A549 (cell line): ENCODE data around the gene GRIK4. TPM values are rescaled to one million over a fixed set of nuclear protein-coding genes. Genes with fewer than 3 reads are reported as not detected.

ENCODE experiments used
- ATAC-seq, 2 experiments: fragments of 200-7000 bp in 1 of 2; fragments of >200 bp in 1 of 2; cut with Nextera tagmentation in 1 of 2; cut with Tn5 transposase in 1 of 2; 3 replicates each; pipeline versions ENCODE4 v1.8.0 to v1.9.1; 2018 to 2020; ENCODE audit warnings: mild to moderate bottlenecking in 1 of 2, moderate library complexity in 1 of 2
- CTCF ChIA-PET: fragments of 300-600 bp; sonication (Branson Sonifier 250); formaldehyde crosslinking; extraction: SDS; loops from one replicate; lab custom pipeline; 2021; ENCODE audit warnings: antibody characterized with exemption, inconsistent platforms; lab: Yijun Ruan, JAX
- POLR2A ChIA-PET: fragments of 350-600 bp; formaldehyde crosslinking; extraction: SDS; loops from one replicate; lab custom pipeline; 2021; ENCODE audit warnings: antibody characterized with exemption, inconsistent platforms; lab: Yijun Ruan, JAX
- DNase-seq, 2 experiments: peaks; one replicate each; pipeline versions ENCODE4 v3.0.0 to v3.0.0-alpha.2; 2011 to 2016; ENCODE audit warnings: low read depth in 1 of 2, low spot score in 1 of 2
- FAIRE-seq: peaks from 2 replicates; lab custom pipeline; 2011; peaks lifted over from hg19 to GRCh38; lab: Jason Lieb, UNC
- H3K27ac ChIP-seq, 2 experiments: fragments of >200 bp; sonication (Bioruptor Twin); formaldehyde crosslinking; 3 replicates each; pipeline ENCODE4 v1.5.1; 2016 to 2017
- H3K4me1 ChIP-seq: fragments of >200 bp; sonication (Bioruptor Twin); formaldehyde crosslinking; 3 replicates; pipeline ENCODE4 v1.6.1; 2016
- H3K4me2 ChIP-seq: fragments of >200 bp; sonication (Bioruptor Twin); formaldehyde crosslinking; 3 replicates; pipeline ENCODE4 v1.6.1; 2016
- H3K4me3 ChIP-seq: fragments of >200 bp; sonication (Bioruptor Twin); formaldehyde crosslinking; 3 replicates; pipeline ENCODE4 v1.5.1; 2016
- H3K9me3 ChIP-seq: fragments of >200 bp; sonication (Bioruptor Twin); formaldehyde crosslinking; 3 replicates; pipeline ENCODE4 v1.6.1; 2016
- CBX8 ChIP-seq: fragments of 200-600 bp; sonication (generic); IDR thresholded peaks from 2 replicates; pipeline ENCODE4 v1.6.1; 2016
- CEBPB ChIP-seq, 2 experiments: fragments of >200 bp in 1 of 2; sonication (Bioruptor Twin) in 1 of 2; formaldehyde crosslinking in 1 of 2; IDR thresholded peaks; 2 replicates each; pipeline ENCODE4 v1.6.1; 2012 to 2016
- CHD2 ChIP-seq: fragments of 150-350 bp; IDR thresholded peaks from 2 replicates; pipeline ENCODE4 v1.6.1; 2014; ENCODE audit warnings: low read length; ENCODE audit not compliant: partially characterized antibody
- EHMT2 ChIP-seq: fragments of 200-600 bp; sonication (generic); IDR thresholded peaks from 2 replicates; pipeline ENCODE4 v1.6.1; 2016; ENCODE audit warnings: antibody characterized with exemption, low read depth, mild to moderate bottlenecking, moderate library complexity
- FOSB ChIP-seq: fragments of 250-450 bp; sonication (Bioruptor Pico); IDR thresholded peaks from 2 replicates; pipeline ENCODE4 v1.5.0; 2020; ENCODE audit warnings: mild to moderate bottlenecking, moderate library complexity
- FOSL2 ChIP-seq, 2 experiments: fragments of 450-650 bp in 1 of 2; fragments of >200 bp in 1 of 2; sonication (Bioruptor Twin) in 1 of 2; formaldehyde crosslinking; IDR thresholded peaks; 2 replicates each; pipeline versions ENCODE4 v1.5.0 to v1.6.1; 2016 to 2020; ENCODE audit warnings: mild to moderate bottlenecking in 1 of 2, moderate library complexity in 1 of 2
- FOXS1 ChIP-seq: fragments of 250-450 bp; sonication (Bioruptor Pico); IDR thresholded peaks from 2 replicates; pipeline ENCODE4 v1.5.0; 2020; ENCODE audit warnings: mild to moderate bottlenecking, moderate library complexity
- HEYL ChIP-seq: fragments of 250-450 bp; sonication (Bioruptor Pico); IDR thresholded peaks from 2 replicates; pipeline ENCODE4 v1.8.0; 2021; ENCODE audit warnings: mild to moderate bottlenecking, moderate library complexity
- JUN ChIP-seq, 2 experiments: fragments of >200 bp; sonication (Bioruptor Twin); formaldehyde crosslinking; IDR thresholded peaks; 2 replicates in 1 of 2; 3 replicates in 1 of 2; pipeline ENCODE4 v1.6.1; 2016 to 2017
- KDM1A ChIP-seq: fragments of 200-600 bp; sonication (generic); IDR thresholded peaks from 2 replicates; pipeline ENCODE4 v1.6.1; 2016; ENCODE audit warnings: low read depth, mild to moderate bottlenecking
- KDM5A ChIP-seq: fragments of 200-600 bp; sonication (generic); IDR thresholded peaks from 2 replicates; pipeline ENCODE4 v1.6.1; 2016; ENCODE audit warnings: antibody characterized with exemption, mild to moderate bottlenecking
- MAFK ChIP-seq: fragments of 450-650 bp; IDR thresholded peaks from 2 replicates; pipeline ENCODE4 v1.6.1; 2014; ENCODE audit not compliant: partially characterized antibody
- MAZ ChIP-seq: fragments of 150-350 bp; IDR thresholded peaks from 2 replicates; pipeline ENCODE4 v1.6.1; 2014; ENCODE audit warnings: antibody characterized with exemption, low read depth, low read length, borderline replicate concordance
- NPAS2 ChIP-seq: fragments of 250-450 bp; sonication (Bioruptor Pico); IDR thresholded peaks from 2 replicates; pipeline ENCODE4 v1.8.0; 2022; ENCODE audit warnings: mild to moderate bottlenecking, moderate library complexity, borderline replicate concordance
- PHF8 ChIP-seq: fragments of 200-600 bp; sonication (generic); IDR thresholded peaks from 2 replicates; pipeline ENCODE4 v1.6.1; 2016; ENCODE audit warnings: low read depth, mild to moderate bottlenecking, antibody characterized with exemption, moderate library complexity, borderline replicate concordance
- RAD21 ChIP-seq, 2 experiments: fragments of >200 bp in 1 of 2; sonication (Bioruptor Twin) in 1 of 2; formaldehyde crosslinking in 1 of 2; IDR thresholded peaks in 1 of 2; conservative IDR thresholded peaks in 1 of 2; 2 replicates in 1 of 2; 3 replicates in 1 of 2; pipeline ENCODE4 v1.6.1; 2012 to 2018; ENCODE audit warnings: inconsistent platforms in 1 of 2
- RARB ChIP-seq: fragments of 250-450 bp; sonication (Bioruptor Pico); IDR thresholded peaks from 2 replicates; pipeline ENCODE4 v1.8.0; 2021; ENCODE audit warnings: mild to moderate bottlenecking, moderate library complexity
- RNF2 ChIP-seq: fragments of 200-600 bp; sonication (generic); IDR thresholded peaks from 2 replicates; pipeline ENCODE4 v1.6.1; 2016; ENCODE audit warnings: low read depth, mild to moderate bottlenecking, antibody characterized with exemption, moderate library complexity, borderline replicate concordance
- SMC3 ChIP-seq: fragments of >200 bp; sonication (Bioruptor Twin); formaldehyde crosslinking; IDR thresholded peaks from 3 replicates; pipeline ENCODE4 v1.6.1; 2018; ENCODE audit warnings: inconsistent platforms
- SREBF2 ChIP-seq: fragments of 450-650 bp; IDR thresholded peaks from 2 replicates; pipeline ENCODE4 v1.6.1; 2014; ENCODE audit warnings: mild to moderate bottlenecking, moderate library complexity
- TP53 ChIP-seq: fragments of 250-450 bp; sonication (Bioruptor Pico); IDR thresholded peaks from 2 replicates; pipeline ENCODE4 v1.5.0; 2021; ENCODE audit warnings: mild to moderate bottlenecking, moderate library complexity
- ZNF302 ChIP-seq: fragments of 250-450 bp; sonication (Bioruptor Pico); IDR thresholded peaks from 2 replicates; pipeline ENCODE4 v1.9.0; 2021; ENCODE audit warnings: inconsistent platforms, mild to moderate bottlenecking, moderate library complexity
- WGBS: methylation state at CpG from one replicate; pipeline ENCODE4 v1.1.6; 2017; ENCODE audit errors: missing lambda C conversion rate; 5-methylcytosine and 5-hydroxymethylcytosine counted together
- polyA plus RNA-seq, 4 experiments: library from polyadenylated mRNA; depleted of rRNA in 3 of 4; stranded (reverse); fragments of >200 nt; fragmentation: RNase III in 1 of 4; extraction: RNeasy Plus Mini Kit Qiagen cat#74134 plus additional on column Dnase treatment in 1 of 4; gene quantifications; 2 replicates in 3 of 4; 3 replicates in 1 of 4; pipeline ENCODE4 v1.2.3, GENCODE V29; 2011 to 2017
- TF ChIP-seq, protein P1 (sequence below): IDR thresholded peaks from 2 replicates; pipeline ENCODE4 v1.6.1; 2012
- TF ChIP-seq, protein P2 (sequence below): fragments of >200 bp; sonication (Bioruptor Twin); formaldehyde crosslinking; IDR thresholded peaks from 3 replicates; pipeline ENCODE4 v1.5.1; 2016
- TF ChIP-seq, protein P3 (sequence below): fragments of 150-350 bp; IDR thresholded peaks from 2 replicates; pipeline ENCODE4 v1.6.1; 2014; ENCODE audit warnings: low read depth, mild to moderate bottlenecking, low read length
- TF ChIP-seq, protein P4 (sequence below): fragments of >200 bp; sonication (Bioruptor Twin); formaldehyde crosslinking; IDR thresholded peaks from 2 replicates; pipeline ENCODE4 v1.6.1; 2016

Gene GRIK4
- polyA plus RNA-seq, 2 of the 4 experiments (the other 2 are of a cell fraction): 0.01 TPM; not detected in 1

DNA sequence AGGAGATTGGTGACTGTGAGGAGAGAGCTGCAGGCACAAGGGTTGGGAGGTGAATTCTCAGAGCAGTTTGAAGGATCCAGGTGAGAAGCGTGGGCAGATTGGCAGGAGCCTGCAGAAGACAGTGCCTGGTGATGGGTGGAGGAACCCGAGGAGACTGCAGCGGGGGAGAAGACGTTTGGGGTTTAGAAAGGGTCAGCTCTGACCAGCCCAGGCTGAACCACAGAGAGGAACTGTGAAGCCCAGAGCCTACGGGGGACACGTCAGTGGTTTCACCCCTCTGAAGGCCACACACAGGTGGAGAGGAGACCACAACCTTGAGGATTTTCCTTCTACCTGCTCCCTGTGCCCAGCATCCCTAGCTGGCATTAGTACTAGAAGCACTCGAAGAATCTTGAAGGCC is 357.5 kb downstream of the GRIK4 start:
- H3K4me2 ChIP-seq: no peak overlapping the region
- ATAC-seq: no peak
- ChIA-PET POLR2A (no interaction called here), CTCF (no interaction called here)
- no peak for TF ChIP-seq MAFK
- TF ChIP-seq, protein P1, sequence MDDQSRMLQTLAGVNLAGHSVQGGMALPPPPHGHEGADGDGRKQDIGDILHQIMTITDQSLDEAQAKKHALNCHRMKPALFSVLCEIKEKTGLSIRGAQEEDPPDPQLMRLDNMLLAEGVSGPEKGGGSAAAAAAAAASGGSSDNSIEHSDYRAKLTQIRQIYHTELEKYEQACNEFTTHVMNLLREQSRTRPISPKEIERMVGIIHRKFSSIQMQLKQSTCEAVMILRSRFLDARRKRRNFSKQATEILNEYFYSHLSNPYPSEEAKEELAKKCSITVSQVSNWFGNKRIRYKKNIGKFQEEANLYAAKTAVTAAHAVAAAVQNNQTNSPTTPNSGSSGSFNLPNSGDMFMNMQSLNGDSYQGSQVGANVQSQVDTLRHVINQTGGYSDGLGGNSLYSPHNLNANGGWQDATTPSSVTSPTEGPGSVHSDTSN: no peak
- no peak for TF ChIP-seq NPAS2 (CRISPR knock-in tag)
- no peak for TF ChIP-seq CEBPB (IDR thresholded peaks at IDR 0.05)
- TF ChIP-seq FOSB (CRISPR knock-in tag): no peak
- no peak for TF ChIP-seq EHMT2
- no peak for TF ChIP-seq RARB
- no peak for TF ChIP-seq CHD2
- TF ChIP-seq RAD21 (conservative IDR thresholded peaks at IDR 0.05 in 1 of 2, IDR thresholded peaks at IDR 0.05 in 1 of 2): no peak
- TF ChIP-seq PHF8: no peak
- TF ChIP-seq SREBF2: no peak
- TF ChIP-seq KDM1A: no peak
- TF ChIP-seq, protein P2, sequence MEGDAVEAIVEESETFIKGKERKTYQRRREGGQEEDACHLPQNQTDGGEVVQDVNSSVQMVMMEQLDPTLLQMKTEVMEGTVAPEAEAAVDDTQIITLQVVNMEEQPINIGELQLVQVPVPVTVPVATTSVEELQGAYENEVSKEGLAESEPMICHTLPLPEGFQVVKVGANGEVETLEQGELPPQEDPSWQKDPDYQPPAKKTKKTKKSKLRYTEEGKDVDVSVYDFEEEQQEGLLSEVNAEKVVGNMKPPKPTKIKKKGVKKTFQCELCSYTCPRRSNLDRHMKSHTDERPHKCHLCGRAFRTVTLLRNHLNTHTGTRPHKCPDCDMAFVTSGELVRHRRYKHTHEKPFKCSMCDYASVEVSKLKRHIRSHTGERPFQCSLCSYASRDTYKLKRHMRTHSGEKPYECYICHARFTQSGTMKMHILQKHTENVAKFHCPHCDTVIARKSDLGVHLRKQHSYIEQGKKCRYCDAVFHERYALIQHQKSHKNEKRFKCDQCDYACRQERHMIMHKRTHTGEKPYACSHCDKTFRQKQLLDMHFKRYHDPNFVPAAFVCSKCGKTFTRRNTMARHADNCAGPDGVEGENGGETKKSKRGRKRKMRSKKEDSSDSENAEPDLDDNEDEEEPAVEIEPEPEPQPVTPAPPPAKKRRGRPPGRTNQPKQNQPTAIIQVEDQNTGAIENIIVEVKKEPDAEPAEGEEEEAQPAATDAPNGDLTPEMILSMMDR: no peak
- H3K4me1 ChIP-seq: no peaks in the 10 kb centered on the region
- no peak for FAIRE-seq
- H3K27ac ChIP-seq: no peak overlapping the region
- DNase-seq: no peak
- H3K4me3 ChIP-seq: no peak overlapping the region
- WGBS: 27% methylated on average over 6 of the region's 7 CpGs
- no peaks in the 10 kb centered on the region for H3K9me3 ChIP-seq

DNA sequence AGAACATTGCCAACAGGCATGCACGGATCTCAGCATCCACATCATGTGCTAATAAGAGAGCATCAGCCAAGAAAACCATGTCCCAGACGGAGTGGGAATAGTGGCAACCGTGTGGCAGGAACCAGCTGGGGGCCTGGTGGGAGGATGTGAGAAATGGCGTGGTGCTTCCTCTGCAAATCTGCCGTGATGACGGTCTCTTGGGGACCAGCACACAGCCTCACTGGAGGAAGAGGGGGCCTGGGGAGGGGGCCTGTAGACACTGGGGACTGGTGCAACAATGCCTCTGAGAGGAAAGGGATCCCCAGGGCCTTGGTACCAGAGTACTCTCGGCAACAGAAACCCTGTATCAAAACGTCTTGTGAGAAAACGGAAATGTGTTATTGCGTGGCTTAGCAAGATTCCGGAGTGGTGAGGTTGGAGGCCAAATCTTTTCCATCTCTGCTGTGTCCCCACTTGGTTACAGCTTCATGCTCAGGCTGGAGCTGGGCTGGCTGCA is 358.0 kb downstream of the GRIK4 start:
- DNase-seq: no peak
- Histone ChIP-seq H3K9me3 (no peaks in the 10 kb centered on the region), H3K4me1 (no peaks in the 10 kb centered on the region), H3K27ac (no peak overlapping the region), H3K4me3 (no peak overlapping the region), H3K4me2 (no peak overlapping the region)
- POLR2A ChIA-PET: no interaction called here
- 5% methylated on average over 4 of the region's 11 CpGs for WGBS
- TF ChIP-seq FOSL2 (IDR thresholded peaks at IDR 0.05) (no peak), FOSL2 (CRISPR knock-in tag; IDR thresholded peaks at IDR 0.05) (no peak), TP53 (CRISPR knock-in tag) (no peak), KDM1A (no peak), HEYL (CRISPR knock-in tag) (no peak), CBX8 (no peak), RNF2 (no peak), MAZ (no peak), FOXS1 (CRISPR knock-in tag) (no peak), MAFK (no peak), SMC3 (no peak), FOSB (CRISPR knock-in tag) (no peak), EHMT2 (no peak), JUN (IDR thresholded peaks at IDR 0.05) (no peak), KDM5A (no peak), SREBF2 (no peak), PHF8 (no peak), ZNF302 (CRISPR knock-in tag) (no peak)
- TF ChIP-seq, protein P3, sequence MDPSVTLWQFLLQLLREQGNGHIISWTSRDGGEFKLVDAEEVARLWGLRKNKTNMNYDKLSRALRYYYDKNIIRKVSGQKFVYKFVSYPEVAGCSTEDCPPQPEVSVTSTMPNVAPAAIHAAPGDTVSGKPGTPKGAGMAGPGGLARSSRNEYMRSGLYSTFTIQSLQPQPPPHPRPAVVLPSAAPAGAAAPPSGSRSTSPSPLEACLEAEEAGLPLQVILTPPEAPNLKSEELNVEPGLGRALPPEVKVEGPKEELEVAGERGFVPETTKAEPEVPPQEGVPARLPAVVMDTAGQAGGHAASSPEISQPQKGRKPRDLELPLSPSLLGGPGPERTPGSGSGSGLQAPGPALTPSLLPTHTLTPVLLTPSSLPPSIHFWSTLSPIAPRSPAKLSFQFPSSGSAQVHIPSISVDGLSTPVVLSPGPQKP: no peak
- TF ChIP-seq, protein P4, sequence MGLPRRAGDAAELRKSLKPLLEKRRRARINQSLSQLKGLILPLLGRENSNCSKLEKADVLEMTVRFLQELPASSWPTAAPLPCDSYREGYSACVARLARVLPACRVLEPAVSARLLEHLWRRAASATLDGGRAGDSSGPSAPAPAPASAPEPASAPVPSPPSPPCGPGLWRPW: no peak
- TF ChIP-seq, protein P2: no peak
- FAIRE-seq: no peak
- ATAC-seq: no peak
- CTCF ChIA-PET: no interaction called here
